Measurements from ENCODE around the gene CD74.

The CD74 gene

GRCh38 chr5:150410524-150411244 is 2.0 kb downstream of the CD74 start:
- H2BK120ac ChIP-seq (ENCODE audit: low read depth, low read length): no peak overlapping the region
- no peaks in the 10 kb centered on the region for H3K79me1 ChIP-seq (ENCODE audit: low read length)
- H2BK5ac ChIP-seq (ENCODE audit: low read length): no peak overlapping the region
- H3K4me1 ChIP-seq (ENCODE audit: control insufficient read depth, low read depth, low read length): peaks cover 5% of the 10 kb centered on the region
- peak; percentile 82 for DNase-seq
- H3K9ac ChIP-seq (ENCODE audit: low read length): peak overlapping the region; percentile 10
- H3K27ac ChIP-seq (ENCODE audit: low read depth, low read length): no peak overlapping the region
- no peak overlapping the region for H3K18ac ChIP-seq (ENCODE audit: low read length)
- no peaks in the 10 kb centered on the region for H3K36me3 ChIP-seq (ENCODE audit: control insufficient read depth, insufficient read depth, low read length)
- no peaks in the 10 kb centered on the region for H3K27me3 ChIP-seq (ENCODE audit: insufficient read depth, low read length, poor library complexity)
- H4K8ac ChIP-seq (ENCODE audit: low read depth, low read length): no peak overlapping the region
- H3K56ac ChIP-seq (ENCODE audit: low read length): peak overlapping the region; percentile 58
- H3K4me2 ChIP-seq (ENCODE audit: low read length): no peak overlapping the region
- no CpG with 5 or more reads among the region's 4 CpGs for WGBS (ENCODE audit: extremely low coverage, insufficient coverage, low lambda C conversion rate)
- no peaks in the 10 kb centered on the region for H3K79me2 ChIP-seq (ENCODE audit: control insufficient read depth, insufficient read depth, low read length)
- no peak overlapping the region for H3K23ac ChIP-seq (ENCODE audit: low read length)
- no peak overlapping the region for H2AK5ac ChIP-seq (ENCODE audit: low read length)
- H3K4me3 ChIP-seq (ENCODE audit: low read length): no peak overlapping the region
- H3K4ac ChIP-seq (ENCODE audit: low read depth, low read length): no peak overlapping the region
- no peak overlapping the region for H2BK15ac ChIP-seq (replicated peaks; ENCODE audit: low read depth)
- no peak overlapping the region for H4K5ac ChIP-seq (ENCODE audit: low read length)

GRCh38 chr5:150409638-150410523 is 2.8 kb downstream of the CD74 start:
- Histone ChIP-seq H3K18ac (ENCODE audit: low read length) (no peak overlapping the region), H3K56ac (ENCODE audit: low read length) (peak overlapping the region; percentile 52), H3K4ac (ENCODE audit: low read depth, low read length) (no peak overlapping the region), H3K4me3 (ENCODE audit: low read length) (no peak overlapping the region), H3K27me3 (ENCODE audit: insufficient read depth, low read length, poor library complexity) (no peaks in the 10 kb centered on the region), H2BK5ac (ENCODE audit: low read length) (no peak overlapping the region), H2AK5ac (ENCODE audit: low read length) (no peak overlapping the region), H3K9ac (ENCODE audit: low read length) (peak overlapping the region; percentile 25), H3K79me2 (ENCODE audit: control insufficient read depth, insufficient read depth, low read length) (no peaks in the 10 kb centered on the region), H3K36me3 (ENCODE audit: control insufficient read depth, insufficient read depth, low read length) (no peaks in the 10 kb centered on the region), H3K4me2 (ENCODE audit: low read length) (peak overlapping the region; percentile 14), H3K79me1 (ENCODE audit: low read length) (no peaks in the 10 kb centered on the region), H3K23ac (ENCODE audit: low read length) (no peak overlapping the region), H4K5ac (ENCODE audit: low read length) (no peak overlapping the region), H2BK15ac (replicated peaks; ENCODE audit: low read depth) (no peak overlapping the region), H3K4me1 (ENCODE audit: control insufficient read depth, low read depth, low read length) (peaks cover 5% of the 10 kb centered on the region), H2BK120ac (ENCODE audit: low read depth, low read length) (no peak overlapping the region), H3K27ac (ENCODE audit: low read depth, low read length) (no peak overlapping the region), H4K8ac (ENCODE audit: low read depth, low read length) (no peak overlapping the region)
- peak; percentile 95 for DNase-seq
- no CpG with 5 or more reads among the region's 15 CpGs for WGBS (ENCODE audit: extremely low coverage, insufficient coverage, low lambda C conversion rate)

- Histone ChIP-seq H3K4ac (ENCODE audit: low read depth, low read length) (no peak overlapping the region), H3K36me3 (ENCODE audit: control insufficient read depth, insufficient read depth, low read length) (no peaks in the 10 kb centered on the region), H3K56ac (ENCODE audit: low read length) (no peak overlapping the region), H3K23ac (ENCODE audit: low read length) (no peak overlapping the region), H4K5ac (ENCODE audit: low read length) (no peak overlapping the region), H4K8ac (ENCODE audit: low read depth, low read length) (no peak overlapping the region), H2AK5ac (ENCODE audit: low read length) (no peak overlapping the region), H3K27me3 (ENCODE audit: insufficient read depth, low read length, poor library complexity) (no peaks in the 10 kb centered on the region), H3K79me2 (ENCODE audit: control insufficient read depth, insufficient read depth, low read length) (no peaks in the 10 kb centered on the region), H3K4me1 (ENCODE audit: control insufficient read depth, low read depth, low read length) (peaks cover 5% of the 10 kb centered on the region), H2BK5ac (ENCODE audit: low read length) (no peak overlapping the region), H3K4me2 (ENCODE audit: low read length) (no peak overlapping the region), H3K18ac (ENCODE audit: low read length) (no peak overlapping the region), H3K79me1 (ENCODE audit: low read length) (no peaks in the 10 kb centered on the region), H2BK15ac (replicated peaks; ENCODE audit: low read depth) (no peak overlapping the region), H2BK120ac (ENCODE audit: low read depth, low read length) (no peak overlapping the region), H3K9ac (ENCODE audit: low read length) (no peak overlapping the region), H3K27ac (ENCODE audit: low read depth, low read length) (no peak overlapping the region), H3K4me3 (ENCODE audit: low read length) (no peak overlapping the region)
- WGBS (ENCODE audit: extremely low coverage, insufficient coverage, low lambda C conversion rate): no CpG with 5 or more reads among the region's 8 CpGs
- DNase-seq: no peak
Measured at GRCh38 chr5:150408231-150408943, 4.3 kb downstream of the CD74 start.

GRCh38 chr5:150407096-150407720 is 5.5 kb downstream of the CD74 start:
- WGBS (ENCODE audit: extremely low coverage, insufficient coverage, low lambda C conversion rate): no CpG with 5 or more reads among the region's 13 CpGs
- Histone ChIP-seq H2BK15ac (replicated peaks; ENCODE audit: low read depth) (no peak overlapping the region), H3K36me3 (ENCODE audit: control insufficient read depth, insufficient read depth, low read length) (peaks cover 2% of the 10 kb centered on the region), H3K4me2 (ENCODE audit: low read length) (no peak overlapping the region), H3K27me3 (ENCODE audit: insufficient read depth, low read length, poor library complexity) (no peaks in the 10 kb centered on the region), H3K27ac (ENCODE audit: low read depth, low read length) (no peak overlapping the region), H3K9ac (ENCODE audit: low read length) (no peak overlapping the region), H2BK120ac (ENCODE audit: low read depth, low read length) (no peak overlapping the region), H3K4me1 (ENCODE audit: control insufficient read depth, low read depth, low read length) (peaks cover 3% of the 10 kb centered on the region), H3K79me1 (ENCODE audit: low read length) (no peaks in the 10 kb centered on the region), H3K18ac (ENCODE audit: low read length) (no peak overlapping the region), H3K56ac (ENCODE audit: low read length) (peak overlapping the region; percentile 7), H3K23ac (ENCODE audit: low read length) (no peak overlapping the region), H2BK5ac (ENCODE audit: low read length) (no peak overlapping the region), H3K4ac (ENCODE audit: low read depth, low read length) (no peak overlapping the region), H2AK5ac (ENCODE audit: low read length) (no peak overlapping the region), H4K5ac (ENCODE audit: low read length) (no peak overlapping the region), H3K4me3 (ENCODE audit: low read length) (no peak overlapping the region), H3K79me2 (ENCODE audit: control insufficient read depth, insufficient read depth, low read length) (no peaks in the 10 kb centered on the region), H4K8ac (ENCODE audit: low read depth, low read length) (no peak overlapping the region)
- DNase-seq: no peak

GRCh38 chr5:150406723-150407095 is 6.0 kb downstream of the CD74 start:
- no peaks in the 10 kb centered on the region for H3K79me1 ChIP-seq (ENCODE audit: low read length)
- H3K27ac ChIP-seq (ENCODE audit: low read depth, low read length): no peak overlapping the region
- WGBS (ENCODE audit: extremely low coverage, insufficient coverage, low lambda C conversion rate): no CpG with 5 or more reads among the region's 10 CpGs
- no peak overlapping the region for H2BK120ac ChIP-seq (ENCODE audit: low read depth, low read length)
- H3K56ac ChIP-seq (ENCODE audit: low read length): no peak overlapping the region
- no peak overlapping the region for H2BK15ac ChIP-seq (replicated peaks; ENCODE audit: low read depth)
- no peak for DNase-seq
- H3K36me3 ChIP-seq (ENCODE audit: control insufficient read depth, insufficient read depth, low read length): peaks cover 2% of the 10 kb centered on the region
- H3K4ac ChIP-seq (ENCODE audit: low read depth, low read length): no peak overlapping the region
- H3K4me2 ChIP-seq (ENCODE audit: low read length): no peak overlapping the region
- H3K9ac ChIP-seq (ENCODE audit: low read length): no peak overlapping the region
- no peaks in the 10 kb centered on the region for H3K27me3 ChIP-seq (ENCODE audit: insufficient read depth, low read length, poor library complexity)
- H3K18ac ChIP-seq (ENCODE audit: low read length): no peak overlapping the region
- peaks cover 3% of the 10 kb centered on the region for H3K4me1 ChIP-seq (ENCODE audit: control insufficient read depth, low read depth, low read length)
- H3K79me2 ChIP-seq (ENCODE audit: control insufficient read depth, insufficient read depth, low read length): no peaks in the 10 kb centered on the region
- no peak overlapping the region for H4K8ac ChIP-seq (ENCODE audit: low read depth, low read length)
- H3K23ac ChIP-seq (ENCODE audit: low read length): no peak overlapping the region
- no peak overlapping the region for H2BK5ac ChIP-seq (ENCODE audit: low read length)
- H2AK5ac ChIP-seq (ENCODE audit: low read length): no peak overlapping the region
- H4K5ac ChIP-seq (ENCODE audit: low read length): no peak overlapping the region
- no peak overlapping the region for H3K4me3 ChIP-seq (ENCODE audit: low read length)

All from mesendoderm (in vitro differentiated cells).